ES-I3 (cell line): ENCODE results near the gene KRT77.

Source experiments
- H3K36me3 ChIP-seq: 2 replicates; pipeline ENCODE4 v1.6.1; 2013; ENCODE audit warnings: mild to moderate bottlenecking, low read length, control low read depth, moderate library complexity; ENCODE audit not compliant: insufficient read depth
- H3K4me1 ChIP-seq: 2 replicates; pipeline ENCODE4 v1.6.1; 2013; ENCODE audit warnings: mild to moderate bottlenecking, control low read depth, low read length; ENCODE audit not compliant: insufficient read depth
- H3K9ac ChIP-seq: 2 replicates; pipeline ENCODE4 v1.6.1; 2013; ENCODE audit warnings: low read depth, mild to moderate bottlenecking, low read length, moderate library complexity
- H3K9me3 ChIP-seq: 2 replicates; pipeline ENCODE4 v1.6.1; 2013; ENCODE audit warnings: mild to moderate bottlenecking, low read length, moderate library complexity; ENCODE audit not compliant: control insufficient read depth, insufficient read depth

The KRT77 gene

GRCh38 chr12:52682938-52683574 lies 20.3 kb downstream of the KRT77 start:
- Histone ChIP-seq H3K9me3 (no peaks in the 10 kb centered on the region), H3K9ac (no peak overlapping the region), H3K4me1 (no peaks in the 10 kb centered on the region), H3K36me3 (no peaks in the 10 kb centered on the region)

DNA sequence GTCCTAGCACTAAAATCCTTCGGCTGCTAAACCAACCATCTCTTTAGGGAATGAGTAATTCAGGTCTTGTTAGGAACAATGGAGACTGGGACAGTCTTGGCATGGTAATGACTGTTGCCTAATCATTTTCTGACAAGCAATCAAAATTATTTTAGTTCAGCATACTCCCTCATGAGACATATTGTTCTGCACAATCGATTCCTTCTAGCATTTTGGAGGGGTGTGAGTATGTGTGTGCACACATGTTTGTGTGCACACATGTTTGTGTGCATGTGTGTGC lies 21.0 kb downstream of the KRT77 start:
- H3K9ac ChIP-seq = no peak overlapping the region
- H3K9me3 ChIP-seq = no peaks in the 10 kb centered on the region
- H3K36me3 ChIP-seq = no peaks in the 10 kb centered on the region
- no peaks in the 10 kb centered on the region for H3K4me1 ChIP-seq

- Histone ChIP-seq H3K9me3 (no peaks in the 10 kb centered on the region), H3K4me1 (no peaks in the 10 kb centered on the region), H3K9ac (no peak overlapping the region), H3K36me3 (no peaks in the 10 kb centered on the region)
These were observed 21.6 kb downstream of the KRT77 start for GRCh38 chr12:52681526-52682380.

- H3K9me3 ChIP-seq = no peaks in the 10 kb centered on the region
These were observed 23.0 kb downstream of the KRT77 start, which contains the start of gene KRT1 for GRCh38 chr12:52680363-52680762. TSS of gene KRT1 (minus strand) at chr12:52680407. CDS start at chr12:52680348, 59 bp downstream.

GRCh38 chr12:52679875-52680274 lies 23.4 kb downstream of the KRT77 start:
- Histone ChIP-seq H3K9ac (no peak overlapping the region), H3K4me1 (no peaks in the 10 kb centered on the region), H3K9me3 (no peaks in the 10 kb centered on the region), H3K36me3 (no peaks in the 10 kb centered on the region)

More at GRCh38 chr12:52680363-52680762, 23.0 kb downstream of the KRT77 start, which contains the start of gene KRT1:
- no peaks in the 10 kb centered on the region for H3K4me1 ChIP-seq
- H3K36me3 ChIP-seq = no peaks in the 10 kb centered on the region
- no peak within 1 kb of the TSS for H3K9ac ChIP-seq

DNA sequence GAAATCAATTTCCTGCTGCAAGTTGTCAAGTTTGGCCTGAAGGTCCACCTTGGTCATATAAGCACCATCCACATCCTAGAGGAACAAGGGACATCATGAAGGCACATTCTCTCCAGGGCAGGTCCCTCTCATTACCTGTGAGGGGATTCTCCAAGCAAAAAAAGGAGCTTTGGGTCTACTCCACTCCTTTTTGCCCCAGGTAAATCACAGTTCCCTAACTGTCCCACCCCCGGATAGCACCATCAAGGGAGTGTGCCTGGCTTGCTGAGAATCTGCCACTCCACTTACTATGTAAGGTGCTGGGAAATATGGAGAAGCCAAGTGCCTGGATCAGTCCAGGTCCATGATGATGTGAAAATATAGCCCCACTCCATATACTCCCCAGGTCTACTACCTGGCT lies 25.7 kb downstream of the KRT77 start:
- Histone ChIP-seq H3K9me3 (no peaks in the 10 kb centered on the region), H3K4me1 (no peaks in the 10 kb centered on the region), H3K9ac (no peak overlapping the region), H3K36me3 (no peaks in the 10 kb centered on the region)

DNA sequence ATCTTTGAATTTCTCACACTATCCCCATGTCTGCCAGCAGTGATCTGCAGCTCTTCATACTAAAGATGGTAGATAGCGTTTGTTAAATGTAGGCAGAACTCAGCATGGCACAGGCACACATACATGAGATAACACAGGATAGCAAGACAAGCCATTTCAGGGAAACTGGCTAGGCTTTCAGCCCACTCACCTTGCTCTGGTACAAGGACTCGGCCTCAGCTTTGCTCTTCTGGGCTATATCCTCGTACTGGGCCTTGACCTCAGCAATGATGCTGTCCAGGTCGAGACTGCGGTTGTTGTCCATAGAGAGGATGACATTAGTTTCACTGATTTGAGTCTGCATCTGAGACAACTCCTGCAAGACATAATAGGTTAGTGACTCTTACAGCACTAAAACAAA lies 26.2 kb downstream of the KRT77 start:
- no peaks in the 10 kb centered on the region for H3K36me3 ChIP-seq

DNA sequence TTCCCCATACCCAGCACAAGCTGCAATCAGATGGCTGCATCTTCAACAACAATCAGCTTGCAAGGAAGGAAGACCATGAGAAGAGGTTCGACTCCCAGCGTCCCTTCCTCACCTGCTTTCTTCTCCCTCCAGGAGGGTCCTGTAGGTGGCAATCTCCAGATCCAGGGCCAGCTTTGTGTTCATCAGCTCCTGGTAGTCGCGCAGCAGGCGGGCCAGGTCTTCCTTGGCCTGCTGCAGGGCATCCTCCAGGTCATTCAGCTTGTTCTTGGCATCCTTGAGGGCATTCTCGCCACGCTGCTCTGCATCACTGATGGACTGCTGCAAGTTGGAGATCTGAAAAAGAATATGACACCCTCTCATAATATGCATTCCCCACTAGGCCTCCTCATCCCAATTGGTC lies 27.2 kb downstream of the KRT77 start:
- Histone ChIP-seq H3K9me3 (no peaks in the 10 kb centered on the region), H3K4me1 (no peaks in the 10 kb centered on the region), H3K36me3 (no peaks in the 10 kb centered on the region), H3K9ac (no peak overlapping the region)

More for the DNA sequence above, 26.2 kb downstream of the KRT77 start:
- no peaks in the 10 kb centered on the region for H3K4me1 ChIP-seq
- H3K9ac ChIP-seq = no peak overlapping the region
- no peaks in the 10 kb centered on the region for H3K9me3 ChIP-seq

- H3K36me3 ChIP-seq = no peaks in the 10 kb centered on the region
- no peak overlapping the region for H3K9ac ChIP-seq
- no peaks in the 10 kb centered on the region for H3K4me1 ChIP-seq
- H3K9me3 ChIP-seq = no peaks in the 10 kb centered on the region
These were observed 28.0 kb downstream of the KRT77 start for GRCh38 chr12:52675301-52675701.

GRCh38 chr12:52674433-52674775 lies 28.9 kb downstream of the KRT77 start:
- no peaks in the 10 kb centered on the region for H3K4me1 ChIP-seq
- H3K36me3 ChIP-seq = no peaks in the 10 kb centered on the region
- no peaks in the 10 kb centered on the region for H3K9me3 ChIP-seq
- H3K9ac ChIP-seq = no peak overlapping the region

DNA sequence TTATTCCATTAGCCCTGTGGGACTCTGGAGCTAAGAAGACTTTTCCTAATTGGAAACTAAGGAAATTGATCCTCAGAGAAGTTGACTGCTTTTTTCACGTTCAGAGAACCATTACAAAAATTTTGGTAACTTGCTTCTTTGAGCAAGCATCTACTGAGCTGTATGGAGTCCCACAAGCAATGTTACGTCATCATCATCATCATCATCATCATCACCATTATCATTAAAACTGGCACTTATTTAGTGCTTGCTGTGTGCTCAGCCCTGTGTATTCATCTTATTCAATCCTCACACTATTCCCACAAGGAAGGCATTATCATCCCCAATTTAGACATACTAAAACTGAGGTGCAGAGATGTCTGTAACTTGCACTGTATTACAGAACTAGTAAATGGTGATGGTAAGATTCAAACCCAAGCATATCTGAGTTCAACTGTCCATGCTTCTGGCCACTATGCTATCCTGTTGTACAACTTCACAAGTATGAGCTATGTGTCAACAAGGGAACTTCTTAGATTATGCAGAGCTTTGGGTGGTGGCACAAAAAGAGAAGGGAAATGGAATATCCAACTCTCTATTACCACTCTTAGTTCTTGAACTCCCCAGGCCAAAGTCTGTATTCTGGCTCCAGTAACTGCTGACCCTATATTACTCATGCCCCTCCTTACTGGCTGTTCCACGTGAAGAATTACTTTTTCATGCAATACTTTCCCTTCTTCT lies 29.5 kb downstream of the KRT77 start:
- no peaks in the 10 kb centered on the region for H3K36me3 ChIP-seq
- no peaks in the 10 kb centered on the region for H3K4me1 ChIP-seq
- no peaks in the 10 kb centered on the region for H3K9me3 ChIP-seq
- H3K9ac ChIP-seq = no peak overlapping the region

GRCh38 chr12:52673217-52673616 lies 30.1 kb downstream of the KRT77 start:
- no peaks in the 10 kb centered on the region for H3K9me3 ChIP-seq

GRCh38 chr12:52672321-52672933 lies 30.9 kb downstream of the KRT77 start:
- H3K4me1 ChIP-seq = no peaks in the 10 kb centered on the region
- H3K36me3 ChIP-seq = no peaks in the 10 kb centered on the region
- H3K9me3 ChIP-seq = no peaks in the 10 kb centered on the region
- H3K9ac ChIP-seq = no peak overlapping the region

More at GRCh38 chr12:52673217-52673616, 30.1 kb downstream of the KRT77 start:
- H3K36me3 ChIP-seq = no peaks in the 10 kb centered on the region
- no peaks in the 10 kb centered on the region for H3K4me1 ChIP-seq
- no peak overlapping the region for H3K9ac ChIP-seq

- no peaks in the 10 kb centered on the region for H3K9me3 ChIP-seq
- no peaks in the 10 kb centered on the region for H3K4me1 ChIP-seq
- no peaks in the 10 kb centered on the region for H3K36me3 ChIP-seq
- no peak overlapping the region for H3K9ac ChIP-seq
These were observed 32.4 kb downstream of the KRT77 start for GRCh38 chr12:52670961-52671360.
